GM13976 (cell line): ENCODE measurements around the gene FHOD3.

ENCODE experiments used
- DNase-seq: peaks from one replicate; pipeline ENCODE4 v3.0.0; 2012; ENCODE audit warnings: low spot score
- CTCF ChIP-seq: IDR thresholded peaks from 2 replicates; pipeline ENCODE4 v1.5.1; 2012; ENCODE audit warnings: borderline replicate concordance, mild to moderate bottlenecking; ENCODE audit not compliant: insufficient read depth; ENCODE audit errors: extremely low read depth, missing control alignments, control extremely low read depth
- in situ Hi-C: fragments of 300-500 bp; cut with MboI; formaldehyde crosslinking; loops from one replicate; pipeline ENCODE4 v1.12.0; 2022; ENCODE audit warnings: low sequenced_read_pairs, mixed read lengths, inconsistent platforms; ENCODE audit not compliant: unreplicated experiment

The FHOD3 gene

GRCh38 chr18:36582988-36583745 is 285.7 kb downstream of the FHOD3 start:
- in situ Hi-C loops = no loop called here
- DNase-seq = peak; percentile 40
- TF ChIP-seq CTCF = no peak

GRCh38 chr18:36589857-36590543 is 292.5 kb downstream of the FHOD3 start:
- in situ Hi-C loops = no loop called here
- DNase-seq = no peak
- no peak for TF ChIP-seq CTCF

GRCh38 chr18:36590621-36591580 is 293.4 kb downstream of the FHOD3 start:
- DNase-seq = no peak
- in situ Hi-C loops = no loop called here
- no peak for TF ChIP-seq CTCF

- no peak for TF ChIP-seq CTCF
- no peak for DNase-seq
- in situ Hi-C loops = no loop called here
These were observed 294.8 kb downstream of the FHOD3 start for GRCh38 chr18:36592282-36592681.

GRCh38 chr18:36593001-36593400 is 295.5 kb downstream of the FHOD3 start:
- no peak for TF ChIP-seq CTCF
- DNase-seq = no peak
- in situ Hi-C loops = no loop called here

GRCh38 chr18:36593641-36594040 is 296.1 kb downstream of the FHOD3 start:
- TF ChIP-seq CTCF = no peak
- in situ Hi-C loops = no loop called here
- DNase-seq = no peak
